Right lobe of liver (tissue), 4 donors: ENCODE data around the gene RABEP2.

Experiments
- POLR2A ChIP-seq: fragments of 450-650 bp; IDR thresholded peaks from one replicate; pipeline ENCODE4 v1.6.1; 2017; ENCODE audit warnings: antibody characterized with exemption, mild to moderate bottlenecking
- TF ChIP-seq, protein P1 (sequence below), 4 donors: fragments of 200-600 bp in 3 of 4; fragments of 450-650 bp in 1 of 4; IDR thresholded peaks; one replicate each; pipeline versions ENCODE4 v1.5.1 to v1.8.0; 2016 to 2022; ENCODE audit warnings: antibody characterized with exemption in 4 of 4, mild to moderate bottlenecking in 2 of 4
- donor health status: DM: no; HTN: no; CAD: no.
- donor health status: DM: no; HTN: no; CAD: no.
- donor health status: DM: no; HTN: yes; CAD: no.

DNA sequence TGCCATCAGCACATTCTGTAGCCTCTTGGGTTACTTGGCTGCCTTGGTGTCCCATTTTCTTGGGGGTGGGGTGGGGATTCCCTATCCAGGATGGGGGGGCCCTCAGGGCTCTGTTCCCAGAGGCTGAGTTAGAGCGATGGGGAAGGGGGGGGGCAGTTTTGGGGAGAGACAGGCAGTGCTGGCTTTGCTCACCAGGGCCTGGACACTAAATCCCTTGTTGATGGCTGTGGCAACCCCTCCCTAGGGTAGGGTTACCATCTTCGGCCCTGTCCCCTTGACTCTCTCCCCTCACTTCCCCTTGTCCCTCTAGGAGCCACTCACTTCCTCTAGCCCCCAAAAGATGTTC lies 47.4 kb downstream of the RABEP2 start:
- TF ChIP-seq, protein P1, sequence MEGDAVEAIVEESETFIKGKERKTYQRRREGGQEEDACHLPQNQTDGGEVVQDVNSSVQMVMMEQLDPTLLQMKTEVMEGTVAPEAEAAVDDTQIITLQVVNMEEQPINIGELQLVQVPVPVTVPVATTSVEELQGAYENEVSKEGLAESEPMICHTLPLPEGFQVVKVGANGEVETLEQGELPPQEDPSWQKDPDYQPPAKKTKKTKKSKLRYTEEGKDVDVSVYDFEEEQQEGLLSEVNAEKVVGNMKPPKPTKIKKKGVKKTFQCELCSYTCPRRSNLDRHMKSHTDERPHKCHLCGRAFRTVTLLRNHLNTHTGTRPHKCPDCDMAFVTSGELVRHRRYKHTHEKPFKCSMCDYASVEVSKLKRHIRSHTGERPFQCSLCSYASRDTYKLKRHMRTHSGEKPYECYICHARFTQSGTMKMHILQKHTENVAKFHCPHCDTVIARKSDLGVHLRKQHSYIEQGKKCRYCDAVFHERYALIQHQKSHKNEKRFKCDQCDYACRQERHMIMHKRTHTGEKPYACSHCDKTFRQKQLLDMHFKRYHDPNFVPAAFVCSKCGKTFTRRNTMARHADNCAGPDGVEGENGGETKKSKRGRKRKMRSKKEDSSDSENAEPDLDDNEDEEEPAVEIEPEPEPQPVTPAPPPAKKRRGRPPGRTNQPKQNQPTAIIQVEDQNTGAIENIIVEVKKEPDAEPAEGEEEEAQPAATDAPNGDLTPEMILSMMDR (IDR thresholded peaks at IDR 0.05): no peak
- no peak for TF ChIP-seq POLR2A
